Aorta (tissue), 5 donors: Measurements from ENCODE around the gene ASIC5. TPM values are rescaled to one million over a fixed set of nuclear protein-coding genes. Genes with fewer than 3 reads are reported as not detected.

Source experiments
- ATAC-seq: fragments of 200-7000 bp; cut with Tn5 transposase; one replicate; pipeline ENCODE4 v1.9.1; 2022; ENCODE audit warnings: moderate library complexity; ENCODE audit not compliant: low FRiP score
- DNase-seq, 2 donors: peaks; one replicate each; pipeline ENCODE4 v3.0.0-alpha.2; 2020
- H3K27ac ChIP-seq, 2 donors: one replicate each; pipeline ENCODE4 v1.5.1; 2013; ENCODE audit warnings: low read length in 2 of 2, mild to moderate bottlenecking in 2 of 2, moderate library complexity in 2 of 2, control low read depth in 1 of 2, inconsistent platforms in 1 of 2, low read depth in 1 of 2
- H3K27me3 ChIP-seq, 2 donors: one replicate each; pipeline ENCODE4 v1.6.1; 2013; ENCODE audit warnings: control low read depth in 1 of 2, low read length in 1 of 2, mild to moderate bottlenecking in 1 of 2, moderate library complexity in 1 of 2; ENCODE audit not compliant: insufficient read depth in 2 of 2, control insufficient read depth in 1 of 2
- H3K36me3 ChIP-seq, 2 donors: one replicate each; pipeline ENCODE4 v1.6.1; 2013; ENCODE audit warnings: control low read depth in 1 of 2, low read length in 1 of 2, mild to moderate bottlenecking in 1 of 2; ENCODE audit not compliant: insufficient read depth in 2 of 2, control insufficient read depth in 1 of 2
- H3K4me1 ChIP-seq, 2 donors: one replicate each; pipeline ENCODE4 v1.6.1; 2013; ENCODE audit warnings: low read length in 2 of 2, control low read depth in 1 of 2, mild to moderate bottlenecking in 1 of 2, moderate library complexity in 1 of 2; ENCODE audit not compliant: insufficient read depth in 2 of 2, control insufficient read depth in 1 of 2
- H3K4me3 ChIP-seq, 2 donors: one replicate each; pipeline ENCODE4 v1.5.1; 2013; ENCODE audit warnings: low read length in 2 of 2, control low read depth in 1 of 2, mild to moderate bottlenecking in 1 of 2
- H3K9me3 ChIP-seq: one replicate; pipeline ENCODE4 v1.6.1; 2013; ENCODE audit warnings: mild to moderate bottlenecking, low read length; ENCODE audit not compliant: control insufficient read depth
- WGBS, 2 donors: extraction: QIAGEN DNeasy Blood & Tissue Kit; methylation state at CpG; one replicate each; pipeline ENCODE4 v1.1.7; 2013; 5-methylcytosine and 5-hydroxymethylcytosine counted together
- intact Hi-C, 2 donors: fragments of 100-400 bp; cut with DNase I; formaldehyde crosslinking; loops; one replicate each; pipeline versions ENCODE4 v1.14.2 to v1.15.0; 2022
- polyA plus RNA-seq, 2 donors: library from polyadenylated mRNA; stranded (reverse); fragments of 200-250 nt; gene quantifications; one replicate each; pipeline ENCODE4 v1.2.3, GENCODE V29; 2013
- total RNA-seq, 2 donors: library from RNA; stranded (reverse); fragmentation: NEBNext Ultra II Directional; extraction: Animal tissue kit (Norgen Biotek cat#: 25700); gene quantifications; one replicate each; pipeline ENCODE4 v1.2.1, GENCODE V29; 2021
- donor health status: healthy with polysubstance abuse.
- donor health status: Bipolar disorder and iron deficiency.
- donor health status: DM: no; HTN: no; CAD: no.
- donor health status: DM: no; HTN: no; CAD: no.
- donor health status: DM: yes; HTN: yes; CAD: no.

ASIC5 gene
- total and polyA plus RNA-seq, 4 donors = not detected

DNA sequence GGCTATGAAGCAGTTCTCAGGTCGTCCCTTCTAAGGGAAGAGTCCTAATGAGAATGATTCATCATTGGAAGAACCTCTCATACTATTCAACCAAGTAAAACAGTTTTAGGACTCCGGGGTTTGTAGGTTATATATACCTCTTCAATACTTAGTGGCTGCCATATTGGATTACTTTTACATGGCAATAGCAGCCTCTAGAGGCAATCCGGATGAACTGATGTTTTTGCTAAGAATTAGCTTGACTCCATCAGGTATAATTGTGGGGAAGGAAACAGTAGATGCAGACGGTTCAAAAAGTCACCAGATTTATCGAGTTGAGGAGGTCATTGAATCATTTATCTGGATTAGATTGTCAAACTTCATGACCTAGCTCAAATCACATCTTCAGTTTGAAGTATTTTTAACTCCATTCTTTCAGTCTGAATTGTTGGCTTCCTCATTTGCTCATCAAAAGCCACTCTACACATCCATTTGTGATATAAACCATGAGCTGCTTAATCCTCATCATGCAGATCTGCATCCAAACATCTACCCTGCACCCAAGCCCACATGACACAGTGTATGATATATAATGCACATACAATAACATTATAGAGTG lies 78.9 kb downstream of the ASIC5 start:
- no peaks in the 10 kb centered on the region for H3K4me1 ChIP-seq
- H3K36me3 ChIP-seq = no peaks in the 10 kb centered on the region
- no peak for DNase-seq
- peak; percentile 83 for ATAC-seq
- H3K9me3 ChIP-seq = no peaks in the 10 kb centered on the region
- 27 to 36% methylated on average over 5 of the region's 5 CpGs for WGBS, 2 donors
- no peaks in the 10 kb centered on the region for H3K27me3 ChIP-seq
- intact Hi-C loops = loop anchor here (2.0 to 10.0 kb wide), 2 partner anchors 92 to 344 kb away; no protein-coding TSS in a partner anchor
- no peak overlapping the region for H3K4me3 ChIP-seq
- no peak overlapping the region for H3K27ac ChIP-seq

DNA sequence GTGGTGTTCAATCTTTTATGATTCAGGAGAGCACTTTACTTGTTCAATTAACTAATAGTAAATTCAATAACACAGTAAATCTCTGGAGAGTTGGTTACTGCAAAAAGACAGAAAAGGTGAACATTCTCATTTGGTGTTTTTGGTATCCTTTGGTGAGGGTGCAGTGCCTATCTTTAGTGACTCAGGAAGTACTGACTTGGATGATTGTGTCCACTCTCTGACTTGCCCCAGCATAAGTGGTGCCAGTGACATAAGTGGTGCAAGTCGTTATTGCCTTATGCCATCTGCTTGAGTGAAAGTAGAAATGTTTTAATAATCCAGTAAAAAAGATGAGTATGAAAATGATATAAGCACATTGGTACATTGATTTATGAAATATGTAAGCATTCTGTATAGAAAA lies 80.2 kb downstream of the ASIC5 start:
- H3K4me1 ChIP-seq = no peaks in the 10 kb centered on the region
- ATAC-seq = no peak
- no peaks in the 10 kb centered on the region for H3K36me3 ChIP-seq
- DNase-seq = no peak
- H3K27me3 ChIP-seq = no peaks in the 10 kb centered on the region
- intact Hi-C loops = loop anchor here (2.0 to 10.0 kb wide), 2 partner anchors 91 to 343 kb away; no protein-coding TSS in a partner anchor
- H3K27ac ChIP-seq = no peak overlapping the region
- H3K4me3 ChIP-seq = no peak overlapping the region
- WGBS, 2 donors = 70 to 83% methylated on average over 1 of the region's 1 CpG
- no peaks in the 10 kb centered on the region for H3K9me3 ChIP-seq

DNA sequence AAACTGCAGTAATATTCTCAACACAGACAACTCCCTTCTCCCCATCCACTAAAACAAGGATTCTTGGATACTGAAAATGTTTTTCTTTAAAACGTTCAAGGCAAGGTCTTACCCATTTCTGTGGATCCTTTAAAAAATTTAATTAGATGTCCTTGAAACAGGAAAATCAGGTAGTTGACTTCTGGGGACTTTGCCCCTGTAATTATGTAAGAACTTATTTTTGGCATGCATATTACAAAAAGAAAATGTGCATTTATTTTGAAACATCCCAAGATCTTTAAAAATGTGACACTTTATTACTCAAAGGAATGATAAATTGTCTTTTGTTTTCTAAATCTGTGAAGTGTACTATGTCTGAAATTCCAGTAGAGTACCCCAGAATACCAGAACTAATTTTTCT lies 81.4 kb downstream of the ASIC5 start:
- Histone ChIP-seq H3K9me3 (no peaks in the 10 kb centered on the region), H3K4me1 (peaks cover 1 to 4% of the 10 kb centered on the region in 2 donors), H3K27me3 (no peaks in the 10 kb centered on the region), H3K36me3 (no peaks in the 10 kb centered on the region), H3K4me3 (no peak overlapping the region), H3K27ac (no peak overlapping the region)
- ATAC-seq (no peak), DNase-seq (no peak)
- WGBS, 2 donors = 21 to 26% methylated on average over 1 of the region's 1 CpG
- intact Hi-C loops = loop anchor here (5.0 to 10.0 kb wide), 2 partner anchors 90 to 117 kb away; partner anchors contain the start of gene GUCY1A1 (in 1 of the 2)

DNA sequence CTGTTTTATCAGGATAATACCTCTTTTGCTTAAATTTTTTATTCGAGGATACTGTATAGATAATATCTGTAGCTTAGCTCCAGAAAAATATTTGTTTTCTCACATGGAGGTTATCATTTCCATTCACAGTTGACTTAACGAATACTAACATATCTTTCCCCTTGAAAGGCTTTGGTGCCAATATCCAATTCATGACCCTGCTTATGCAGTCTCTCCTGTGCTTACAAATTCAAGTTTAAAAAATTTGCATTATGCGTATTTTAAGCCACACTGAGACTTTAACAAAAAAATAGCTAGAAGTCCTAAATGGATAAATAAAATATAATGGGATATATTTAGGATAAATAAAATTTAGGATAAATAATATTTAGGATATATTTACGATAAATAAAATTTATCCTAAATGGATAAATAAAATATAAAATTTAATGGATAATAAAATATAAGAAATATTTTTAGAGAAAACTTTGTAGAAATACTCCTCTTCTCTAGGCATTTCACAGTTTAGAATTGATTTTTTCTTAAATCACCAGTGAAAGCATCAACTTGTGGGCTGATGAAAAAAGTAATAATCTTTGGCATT lies 84.7 kb downstream of the ASIC5 start:
- Histone ChIP-seq H3K27ac (no peak overlapping the region), H3K9me3 (no peaks in the 10 kb centered on the region), H3K4me3 (no peak overlapping the region), H3K27me3 (no peaks in the 10 kb centered on the region), H3K4me1 (peaks cover 1 to 4% of the 10 kb centered on the region in 2 donors), H3K36me3 (no peaks in the 10 kb centered on the region)
- ATAC-seq = no peak
- DNase-seq = no peak
- WGBS, 2 donors = 94% methylated on average over 4 of the region's 4 CpGs
- intact Hi-C loops = loop anchor here (5.0 to 10.0 kb wide), 2 partner anchors 87 to 114 kb away; partner anchors contain the start of gene GUCY1A1 (in 1 of the 2)

DNA sequence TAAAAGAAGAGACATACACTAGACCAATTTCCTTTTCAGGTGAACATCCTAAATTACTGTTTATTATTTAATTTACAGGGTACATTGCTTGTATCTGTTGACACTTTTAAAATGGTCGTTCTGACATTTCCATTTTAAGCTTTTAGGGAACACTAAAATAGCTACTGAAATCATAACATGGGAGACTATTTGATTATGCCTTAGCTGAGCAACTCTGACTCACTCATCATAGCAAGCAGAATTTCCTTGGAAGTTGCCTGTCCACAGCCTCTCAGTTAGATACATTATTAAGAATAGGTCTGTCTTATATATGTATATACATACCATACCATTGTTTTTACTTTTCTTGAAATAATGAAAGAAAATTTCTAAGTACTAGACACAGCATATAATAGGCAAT lies 85.3 kb downstream of the ASIC5 start:
- Histone ChIP-seq H3K36me3 (no peaks in the 10 kb centered on the region), H3K27ac (no peak overlapping the region), H3K4me3 (no peak overlapping the region), H3K27me3 (no peaks in the 10 kb centered on the region), H3K9me3 (no peaks in the 10 kb centered on the region), H3K4me1 (peaks cover 1 to 4% of the 10 kb centered on the region in 2 donors)
- DNase-seq (no peak), ATAC-seq (no peak)
- intact Hi-C loops = loop anchor here (5.0 to 10.0 kb wide), 2 partner anchors 86 to 113 kb away; partner anchors contain the start of gene GUCY1A1 (in 1 of the 2)
- WGBS, 2 donors = 9% methylated on average over 1 of the region's 1 CpG

Other genes starting within 250 kb of the ASIC5 start
- gene GUCY1A1, start 199.4 kb downstream of the ASIC5 start, total RNA-seq = 10 to 100 TPM; 74.0 to 81.9 TPM
- 10 to 100 TPM; 20.2 to 62.5 TPM for gene GUCY1A1, start 199.4 kb downstream of the ASIC5 start, polyA plus RNA-seq
- gene GUCY1B1, start 107.3 kb downstream of the ASIC5 start, total RNA-seq = 10 to 100 TPM; 24.9 to 26.4 TPM
- 10 to 100 TPM; 10.0 to 44.0 TPM for gene GUCY1B1, start 107.3 kb downstream of the ASIC5 start, polyA plus RNA-seq
- under 1 TPM in 1 of 2 donors, not detected in 1; 0.42 TPM for gene TDO2, start 37.4 kb upstream of the ASIC5 start, total RNA-seq
- 1 to 10 TPM in 1 of 2 donors, under 1 TPM in 1; 0.41 to 5.9 TPM for gene TDO2, start 37.4 kb upstream of the ASIC5 start, polyA plus RNA-seq
- 10 to 100 TPM; 20.0 to 36.5 TPM for gene CTSO, start 87.6 kb upstream of the ASIC5 start, total RNA-seq
- gene CTSO, start 87.6 kb upstream of the ASIC5 start, polyA plus RNA-seq = 10 to 100 TPM in 1 of 2 donors, 1 to 10 TPM in 1; 7.6 to 35.1 TPM